HG03354 (cell line): ENCODE data around the gene GLYATL3.
A peak's percentile ranks its signal among the peaks of the same experiment; 100 is the strongest.

Experiments
- ATAC-seq: cut with Tn5 transposase; IDR thresholded peaks from one replicate; pipeline ENCODE4 v1.9.1; 2021; ENCODE audit warnings: mild to moderate bottlenecking; ENCODE audit not compliant: unreplicated experiment, poor library complexity, severe bottlenecking

Gene GLYATL3

DNA sequence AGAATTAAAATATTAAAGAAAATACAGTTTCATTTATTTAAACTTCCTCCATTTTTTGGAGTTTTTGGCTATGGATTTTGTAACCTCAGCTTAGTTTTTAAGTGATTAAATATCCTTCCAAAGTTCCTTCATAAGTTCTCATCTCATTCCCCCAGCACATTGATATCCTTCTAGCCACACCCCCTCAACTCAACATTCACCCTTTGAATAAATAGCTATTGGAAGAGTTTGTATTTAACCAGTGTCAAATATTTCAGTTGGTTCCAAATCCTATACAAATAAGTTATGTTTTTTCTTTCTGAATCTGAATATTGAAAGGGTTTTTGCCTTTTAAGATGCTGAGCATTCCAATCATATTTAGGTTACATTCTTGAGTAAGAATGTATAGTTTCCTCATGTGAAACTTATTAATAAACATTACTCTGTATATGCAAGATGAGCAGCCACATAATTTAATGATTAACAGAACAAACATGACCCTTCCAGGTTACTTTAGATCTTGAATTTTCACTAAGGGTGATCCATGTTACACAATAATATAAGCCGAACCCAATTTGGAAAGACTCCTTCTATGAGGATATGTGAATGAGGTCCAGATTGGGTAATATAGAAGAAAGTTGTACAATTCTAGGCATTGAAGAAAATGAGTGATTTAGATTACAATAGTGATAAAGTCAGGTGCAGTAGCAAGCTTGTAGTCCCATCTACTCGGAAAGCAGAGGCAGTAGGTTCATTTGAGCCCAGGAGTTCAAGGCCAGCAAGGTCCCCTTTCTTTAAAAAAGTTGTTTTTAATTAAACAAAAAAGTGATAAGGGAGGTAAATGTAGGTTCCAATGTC is 13.6 kb downstream of the GLYATL3 start:
- ATAC-seq: no peak

DNA sequence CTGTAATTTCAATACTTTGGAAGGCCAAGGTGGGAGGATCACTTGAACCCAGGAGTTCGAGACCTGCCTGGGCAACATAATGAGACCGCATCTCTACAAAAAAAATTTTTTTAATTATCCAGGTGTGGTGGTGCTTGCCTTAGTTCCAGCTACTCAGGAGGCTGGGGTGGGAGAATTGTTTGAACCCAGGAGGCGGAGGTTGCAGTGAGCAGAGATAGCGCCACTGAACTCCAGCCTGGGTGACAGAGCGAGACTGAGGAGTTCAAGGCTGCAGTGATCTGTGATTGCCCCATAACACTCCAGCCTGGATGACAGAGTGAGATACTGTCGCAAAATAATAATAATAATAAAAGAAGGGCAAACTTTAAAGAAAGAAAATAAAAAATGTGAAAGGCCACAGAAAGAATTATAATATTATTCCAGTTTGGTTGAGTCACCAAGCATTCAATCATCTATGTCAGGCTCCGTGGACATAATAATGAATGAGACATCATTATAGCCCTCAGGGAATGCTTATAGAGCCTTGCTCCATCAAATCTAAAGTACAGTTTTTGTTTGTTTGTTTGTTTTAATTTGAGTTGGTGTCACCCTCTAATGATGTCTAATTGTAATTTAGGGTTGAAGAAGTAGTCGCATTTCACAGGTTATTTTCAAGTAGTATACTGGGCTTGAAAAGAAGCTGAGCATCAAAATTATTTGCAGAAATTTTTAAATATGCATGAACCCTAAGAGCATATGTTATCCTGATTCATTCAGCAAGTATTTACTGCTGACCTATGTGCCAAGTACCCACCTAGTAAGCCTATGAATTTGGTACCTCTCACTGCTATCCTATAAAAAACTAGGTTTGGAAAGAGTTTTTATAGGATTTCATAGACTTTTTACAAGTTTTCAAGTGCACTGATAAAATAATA is 15.1 kb downstream of the GLYATL3 start:
- ATAC-seq: no peak

DNA sequence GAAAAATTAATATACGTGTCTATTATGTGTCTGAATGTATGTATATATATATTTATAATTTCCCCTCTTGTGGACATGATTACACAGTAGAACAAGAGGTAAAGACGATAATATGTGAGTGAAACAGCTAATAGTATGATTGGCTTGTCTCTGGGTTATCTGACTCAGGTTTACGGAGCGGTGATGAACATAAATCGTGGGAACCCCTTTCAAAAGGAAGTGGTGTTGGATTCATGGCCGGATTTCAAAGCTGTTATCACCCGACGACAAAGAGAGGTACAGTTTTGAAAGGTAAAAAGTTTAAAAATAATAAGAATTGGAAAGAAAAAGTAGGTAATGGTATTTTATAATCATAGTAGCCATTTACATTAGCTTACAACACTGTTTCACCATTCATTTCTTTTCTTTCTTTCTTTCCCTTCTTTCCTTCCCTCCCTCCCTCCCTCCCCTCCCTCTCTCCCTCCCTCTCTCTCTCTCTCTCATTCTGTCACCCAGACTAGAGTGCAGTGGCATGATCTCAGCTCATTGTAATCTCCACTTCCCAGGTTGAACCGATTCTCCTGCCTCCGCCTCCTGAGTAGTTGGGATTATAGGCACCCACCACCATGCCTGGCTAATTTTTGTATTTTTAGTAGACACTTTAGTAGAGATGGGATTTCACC is 15.9 kb downstream of the GLYATL3 start:
- ATAC-seq: no peak

DNA sequence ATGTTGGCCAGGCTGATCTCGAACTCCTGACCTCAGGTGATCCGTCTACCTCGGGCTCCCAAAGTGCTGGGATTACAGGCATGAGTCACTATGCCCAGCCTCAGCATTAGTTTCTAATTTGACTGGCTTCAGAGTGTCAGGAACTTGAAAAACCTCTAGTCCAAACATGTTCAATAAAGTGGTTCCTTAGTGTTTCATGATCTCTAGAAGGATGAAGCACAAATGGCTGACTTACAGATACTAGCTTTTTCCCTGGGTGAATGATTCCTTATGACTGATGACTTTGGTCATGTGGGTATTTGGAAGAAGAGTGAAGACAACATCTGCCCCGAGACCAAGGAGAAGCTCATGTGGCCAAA is 16.4 kb downstream of the GLYATL3 start:
- ATAC-seq: no peak

DNA sequence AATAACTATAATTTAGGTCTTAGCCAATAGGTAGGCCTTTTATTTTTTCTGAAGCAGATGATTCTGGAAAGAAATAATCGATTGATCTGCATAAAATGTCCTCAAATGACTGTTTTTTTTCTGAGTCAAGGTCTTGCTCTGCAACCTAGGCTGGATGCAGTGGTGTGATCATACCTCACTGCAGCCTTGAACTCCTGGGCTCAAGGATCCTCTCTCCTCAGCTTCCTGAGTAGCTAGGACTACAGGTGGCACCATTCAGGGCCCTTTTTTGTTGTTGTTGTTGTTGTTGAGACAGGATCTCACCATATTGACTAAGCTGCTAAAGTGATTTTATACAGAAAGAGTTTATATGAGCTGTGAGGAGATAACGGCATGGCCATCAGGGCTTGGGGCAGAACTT is 18.2 kb downstream of the GLYATL3 start:
- no peak for ATAC-seq

DNA sequence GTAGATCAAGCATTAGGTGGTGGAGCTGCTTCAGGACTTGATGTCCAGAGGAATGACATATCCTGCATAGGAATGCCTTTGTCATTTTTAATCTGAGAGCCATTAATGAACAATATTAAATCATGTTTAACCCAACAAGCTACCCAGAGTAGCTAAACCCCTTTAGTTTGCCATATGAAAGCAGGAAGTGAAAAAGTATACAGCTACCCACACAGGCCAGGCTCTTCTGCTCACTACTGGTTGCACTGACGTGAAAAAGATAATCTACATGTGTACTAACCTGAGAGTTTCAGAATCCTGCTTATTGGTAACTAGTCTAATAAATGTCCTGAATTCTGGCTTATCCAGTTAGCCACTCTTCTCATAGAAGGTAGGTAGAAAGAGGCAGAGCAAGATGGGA is 19.9 kb downstream of the GLYATL3 start:
- ATAC-seq: peak; percentile 91

DNA sequence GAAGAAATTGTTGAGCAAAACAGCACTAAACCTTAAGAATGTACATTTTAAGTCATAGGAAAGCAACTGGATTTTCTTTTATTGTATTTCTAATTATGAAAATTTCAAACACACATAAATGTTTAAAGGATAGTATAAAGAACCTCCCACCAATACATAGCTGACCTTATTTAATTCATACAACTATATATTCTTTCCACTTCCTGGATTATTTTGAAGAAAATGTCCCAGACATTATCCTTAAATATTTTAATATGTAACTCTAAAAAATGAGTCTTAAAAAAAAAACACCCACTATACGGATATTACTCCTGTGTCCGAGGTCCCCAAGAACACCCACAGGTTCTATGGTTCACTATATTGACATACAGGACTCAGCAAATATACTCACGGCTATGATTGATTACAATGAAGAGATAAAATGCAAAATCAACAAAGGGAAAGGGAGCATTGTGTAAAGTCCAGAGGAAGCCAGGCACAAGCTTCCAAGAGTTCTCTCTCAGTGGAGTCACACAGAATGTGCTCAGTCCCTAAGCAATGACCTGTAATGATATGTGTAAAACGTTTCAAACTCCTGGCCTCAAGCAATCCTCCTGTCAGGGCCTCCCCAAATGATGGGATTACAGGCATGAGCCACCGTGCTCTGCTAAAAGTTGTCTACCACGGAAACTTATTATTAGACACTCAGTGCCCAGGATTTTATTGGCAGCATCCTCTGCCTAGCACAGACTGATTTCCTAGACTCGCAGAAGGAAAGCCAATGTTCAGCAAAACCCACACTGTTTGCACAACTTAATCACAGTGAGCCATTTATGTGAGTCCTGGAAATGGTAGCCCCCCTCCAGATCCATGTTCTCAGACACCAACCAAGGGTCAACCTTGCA is 23.2 kb downstream of the GLYATL3 start:
- ATAC-seq: no peak

DNA sequence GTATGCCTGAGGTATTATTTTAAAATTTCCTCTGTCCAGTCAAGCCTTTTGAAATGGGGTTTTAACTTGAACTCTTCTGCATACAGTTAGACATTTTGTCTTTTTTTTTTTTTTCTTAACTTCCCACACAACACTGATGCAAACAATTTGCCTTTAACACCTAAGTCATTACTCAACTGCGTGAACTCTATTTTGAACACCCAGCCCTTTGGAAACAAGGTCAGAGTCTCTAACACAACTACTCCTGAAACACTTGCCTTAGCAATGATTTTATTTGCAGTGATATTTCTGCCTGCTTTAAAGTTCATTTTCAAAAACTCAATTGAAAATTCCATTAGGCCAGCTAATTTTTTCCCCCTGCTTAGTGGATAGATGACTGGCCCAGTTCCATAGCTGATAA is 24.2 kb downstream of the GLYATL3 start:
- no peak for ATAC-seq

DNA sequence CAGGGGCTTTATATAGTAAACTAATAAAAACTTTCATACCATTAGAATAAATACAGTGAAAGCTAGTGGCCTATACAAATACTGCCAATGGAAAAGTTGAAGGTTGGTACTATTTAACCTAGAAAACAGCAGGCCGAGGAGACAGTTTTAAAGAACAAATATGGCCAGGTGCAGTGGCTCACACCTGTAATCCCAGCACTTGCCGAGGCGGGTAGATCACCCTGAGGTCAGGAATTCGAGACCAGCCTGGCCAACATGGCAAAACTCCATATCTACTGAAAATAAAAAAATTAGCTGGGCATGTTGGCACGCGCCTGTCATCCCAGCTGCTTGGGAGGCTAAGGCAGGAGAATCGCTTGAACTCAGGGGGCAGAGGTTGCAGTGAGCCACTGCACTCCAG is 24.8 kb downstream of the GLYATL3 start:
- no peak for ATAC-seq

DNA sequence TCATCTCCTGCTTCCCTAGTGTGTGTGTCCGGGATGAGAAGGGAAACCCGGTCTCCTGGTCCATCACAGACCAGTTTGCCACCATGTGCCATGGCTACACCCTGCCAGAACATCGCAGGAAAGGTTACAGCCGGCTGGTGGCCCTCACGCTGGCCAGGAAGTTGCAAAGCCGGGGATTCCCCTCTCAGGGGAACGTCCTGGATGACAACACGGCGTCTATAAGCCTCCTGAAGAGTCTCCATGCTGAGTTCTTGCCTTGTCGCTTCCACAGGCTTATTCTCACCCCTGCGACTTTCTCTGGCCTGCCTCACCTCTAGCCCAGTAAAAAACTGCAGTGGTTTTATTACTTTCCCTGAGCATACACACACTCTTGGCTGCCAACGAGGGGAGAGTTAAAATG is 26.9 kb downstream of the GLYATL3 start:
- ATAC-seq: no peak

DNA sequence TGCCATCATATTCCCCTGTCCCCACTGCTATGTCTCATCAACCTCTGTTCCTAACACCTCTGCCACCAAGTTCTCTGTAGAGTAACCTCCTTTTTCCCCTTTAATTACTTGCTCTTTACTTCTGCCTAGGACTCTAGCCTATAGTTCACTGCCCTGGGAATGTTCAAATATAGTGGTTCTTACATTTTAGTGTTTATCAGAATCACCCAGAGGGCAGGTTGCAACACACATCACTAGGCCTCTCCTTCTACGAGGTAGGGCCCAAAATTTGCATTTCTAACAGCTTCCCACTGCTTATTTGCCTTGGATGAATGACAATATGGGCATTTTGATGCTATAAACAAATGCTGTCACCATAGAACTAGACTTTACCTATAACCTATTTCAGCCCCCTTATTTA is 27.6 kb downstream of the GLYATL3 start:
- no peak for ATAC-seq

DNA sequence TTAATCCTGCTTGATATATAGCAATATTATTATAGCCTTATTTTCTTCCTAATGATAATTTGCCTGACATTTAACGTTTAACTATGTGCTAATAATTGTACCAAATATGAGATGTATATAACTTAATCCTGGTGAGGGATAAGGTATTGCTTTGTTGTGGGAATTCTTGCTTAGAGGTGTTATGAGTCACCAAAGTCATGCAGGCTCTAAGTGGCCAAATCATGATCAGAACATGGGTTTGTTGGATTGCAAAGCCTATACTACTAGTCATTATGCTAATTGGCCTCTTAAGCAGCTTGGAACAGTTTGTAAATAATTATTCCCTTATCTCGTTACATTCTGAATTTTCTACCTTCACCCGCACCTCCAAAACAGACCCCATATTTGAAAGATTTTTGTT is 28.8 kb downstream of the GLYATL3 start:
- ATAC-seq: no peak

DNA sequence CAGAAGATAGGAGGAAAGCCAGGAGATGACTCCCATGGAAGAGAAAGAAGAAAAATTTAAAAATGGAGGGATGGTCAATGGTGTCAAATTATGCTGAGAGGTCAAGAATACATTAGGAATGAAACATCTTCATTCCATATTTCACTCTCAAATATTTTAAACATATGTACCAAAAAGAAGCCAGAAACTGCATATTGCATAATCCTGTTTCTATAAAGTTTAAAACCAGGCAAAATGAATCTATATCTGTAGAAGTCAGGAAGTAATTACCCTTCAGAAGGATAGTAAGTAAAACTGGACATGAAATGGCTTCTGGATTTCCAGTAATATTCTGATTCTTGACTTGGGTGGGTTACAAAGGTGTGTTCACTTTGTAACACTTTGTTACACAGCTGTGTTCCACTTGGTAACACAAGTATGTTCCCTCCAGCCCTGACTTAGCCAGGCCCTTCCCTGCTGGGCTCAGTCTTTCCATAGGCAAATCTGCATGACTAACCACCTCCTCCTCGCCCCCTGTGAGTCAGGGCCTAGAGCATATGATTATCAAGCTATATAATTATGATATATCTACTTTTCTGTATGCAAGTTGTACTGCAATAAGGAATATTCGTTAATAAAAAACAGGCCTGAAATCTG is 30.5 kb downstream of the GLYATL3 start:
- no peak for ATAC-seq

DNA sequence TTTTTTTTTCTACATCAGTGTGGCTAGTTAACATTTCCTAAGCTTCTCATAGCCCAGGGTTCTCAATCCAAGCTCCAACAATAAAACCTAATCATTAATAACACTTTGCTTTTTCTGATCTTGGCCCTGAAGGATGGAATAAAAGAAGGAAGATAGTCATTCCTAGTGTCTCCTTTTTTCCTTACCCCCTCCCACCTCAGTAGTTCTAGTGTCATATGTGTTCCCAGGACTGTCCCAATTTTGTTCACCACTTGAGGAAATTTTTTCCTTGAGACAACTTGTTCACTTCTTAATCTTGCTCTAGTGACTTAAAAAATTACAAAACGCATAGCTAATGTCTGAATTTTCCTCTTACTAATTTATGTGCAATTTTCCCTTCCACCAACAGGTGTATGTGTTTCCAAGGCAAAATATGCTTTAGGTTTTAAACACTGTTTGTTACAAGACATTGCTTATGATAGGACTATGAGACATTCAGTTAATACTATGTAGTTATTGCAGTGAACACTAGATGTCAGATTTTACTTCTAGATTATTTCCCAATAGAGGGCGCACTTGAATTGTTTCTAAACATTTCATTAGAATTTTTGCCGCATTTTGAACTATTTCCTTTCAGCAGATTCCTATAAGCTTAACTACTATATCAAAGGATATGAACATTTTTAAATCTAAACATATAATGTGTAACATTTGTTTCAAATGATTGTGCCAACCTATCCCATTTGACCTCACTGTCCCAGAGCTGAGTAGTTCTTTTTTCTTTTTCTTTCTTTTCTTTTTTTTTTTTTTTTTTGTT is 32.2 kb downstream of the GLYATL3 start:
- peak; percentile 98 for ATAC-seq

DNA sequence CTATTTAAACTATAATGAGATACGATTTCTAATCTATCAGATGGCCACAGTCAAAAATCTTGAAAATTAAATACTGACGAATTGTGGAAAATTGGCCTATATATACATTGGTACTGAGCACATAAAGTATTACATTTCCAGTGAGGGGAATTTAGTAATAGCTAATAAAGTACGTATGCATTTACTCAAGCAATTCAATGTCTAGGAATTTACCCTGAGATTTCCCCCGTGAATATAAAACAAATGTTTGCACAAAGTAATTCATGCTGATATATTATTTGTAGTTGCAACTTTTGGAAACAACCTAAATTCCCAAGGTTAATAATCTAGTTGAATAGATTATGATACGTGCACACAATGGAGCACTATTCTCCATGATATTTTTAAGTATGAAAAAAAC is 36.1 kb downstream of the GLYATL3 start:
- no peak for ATAC-seq

DNA sequence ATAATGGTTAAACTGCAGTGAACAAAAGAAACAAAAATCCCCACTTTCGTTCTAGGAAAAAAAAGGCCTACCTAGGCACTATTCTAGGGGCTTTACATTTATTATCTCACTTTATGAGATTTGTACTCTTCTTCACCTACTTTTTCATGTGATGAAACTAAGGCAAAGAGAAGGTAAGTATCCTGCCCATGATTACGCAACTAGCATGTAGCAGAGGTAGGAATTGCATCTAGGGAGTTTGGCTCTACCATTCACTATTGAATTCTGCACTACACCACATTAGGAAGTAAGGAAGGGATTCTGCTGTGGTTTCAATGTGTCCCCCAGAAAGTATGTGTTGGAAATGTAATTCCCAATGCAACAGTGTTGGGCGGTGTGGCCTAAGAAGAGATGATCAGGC is 39.4 kb downstream of the GLYATL3 start:
- ATAC-seq: no peak

DNA sequence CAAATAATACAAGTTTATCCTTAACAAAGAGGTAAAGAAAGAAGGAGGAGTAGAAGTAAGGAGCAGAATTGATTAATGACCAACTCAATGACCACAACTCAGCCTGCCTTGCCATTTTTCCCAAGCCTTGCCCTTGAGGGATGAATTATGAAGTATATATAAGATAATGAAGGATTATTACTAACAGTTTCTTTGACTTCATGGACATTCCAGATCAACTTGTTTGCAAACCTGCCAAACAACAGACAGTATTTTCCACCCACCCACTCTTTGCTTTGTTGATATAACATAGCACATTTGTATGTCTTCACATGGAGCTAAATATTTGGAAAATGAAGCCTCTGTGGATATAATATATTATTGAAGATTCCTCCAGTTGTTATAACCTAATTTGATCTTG is 40.9 kb downstream of the GLYATL3 start:
- ATAC-seq: no peak

DNA sequence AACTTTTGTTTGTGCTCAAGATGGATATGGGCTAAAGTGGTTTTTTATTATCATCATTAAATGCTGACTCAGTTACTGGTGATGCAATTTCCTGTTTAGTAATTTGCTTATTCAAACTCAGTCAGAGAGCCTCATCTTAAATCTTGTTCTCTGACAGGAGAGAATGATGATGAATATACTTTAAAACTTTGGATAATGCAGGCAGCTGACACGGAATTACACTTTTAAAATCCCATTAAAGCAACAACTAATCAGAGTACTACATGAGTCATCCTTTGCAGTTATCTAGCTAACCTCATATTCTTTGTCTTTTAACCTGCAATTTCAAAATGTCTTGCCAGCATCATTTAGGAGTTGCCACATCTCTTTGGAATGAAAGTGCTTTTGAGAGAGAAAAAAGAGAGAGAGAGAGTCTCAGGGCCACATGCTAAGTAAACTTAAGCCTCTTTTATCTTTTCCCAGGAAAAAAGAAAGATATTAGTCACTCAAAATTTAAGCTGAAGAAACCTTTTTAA is 41.5 kb downstream of the GLYATL3 start:
- ATAC-seq: no peak
